A549 (cell line): Measurements from ENCODE around the gene STK17A.

Source experiments
- CBX2 ChIP-seq: fragments of 200-600 bp; sonication (generic); IDR thresholded peaks from 2 replicates; pipeline ENCODE4 v1.6.1; 2016; ENCODE audit warnings: low read depth, mild to moderate bottlenecking, borderline replicate concordance
- E2F6 ChIP-seq: IDR thresholded peaks from 2 replicates; pipeline ENCODE4 v1.6.1; 2012; ENCODE audit warnings: low read depth, borderline replicate concordance
- EHMT2 ChIP-seq: fragments of 200-600 bp; sonication (generic); IDR thresholded peaks from 2 replicates; pipeline ENCODE4 v1.6.1; 2016; ENCODE audit warnings: antibody characterized with exemption, low read depth, mild to moderate bottlenecking, moderate library complexity
- ESRRA ChIP-seq: fragments of 150-350 bp; IDR thresholded peaks from 2 replicates; pipeline ENCODE4 v1.6.1; 2014; ENCODE audit warnings: mild to moderate bottlenecking, low read length, borderline replicate concordance
- HOXA7 ChIP-seq: fragments of 250-450 bp; sonication (Bioruptor Pico); IDR thresholded peaks from 2 replicates; pipeline ENCODE4 v1.5.0; 2020; ENCODE audit warnings: mild to moderate bottlenecking, moderate library complexity
- POLR2A ChIP-seq: IDR thresholded peaks from 2 replicates; pipeline ENCODE4 v1.6.1; 2012; ENCODE audit warnings: mild to moderate bottlenecking, low read length
- RARB ChIP-seq: fragments of 250-450 bp; sonication (Bioruptor Pico); IDR thresholded peaks from 2 replicates; pipeline ENCODE4 v1.8.0; 2021; ENCODE audit warnings: mild to moderate bottlenecking, moderate library complexity
- SMC3 ChIP-seq: fragments of >200 bp; sonication (Bioruptor Twin); formaldehyde crosslinking; IDR thresholded peaks from 3 replicates; pipeline ENCODE4 v1.6.1; 2018; ENCODE audit warnings: inconsistent platforms
- TP53 ChIP-seq: fragments of 250-450 bp; sonication (Bioruptor Pico); IDR thresholded peaks from 2 replicates; pipeline ENCODE4 v1.5.0; 2021; ENCODE audit warnings: mild to moderate bottlenecking, moderate library complexity
- TF ChIP-seq, protein P1 (sequence below): fragments of >200 bp; sonication (Bioruptor Twin); formaldehyde crosslinking; IDR thresholded peaks from 3 replicates; pipeline ENCODE4 v1.5.1; 2016
- TF ChIP-seq, protein P2 (sequence below): IDR thresholded peaks from 2 replicates; pipeline ENCODE4 v1.6.1; 2012

GRCh38 chr7:43653891-43654504 lies 71.1 kb downstream of the STK17A start:
- TF ChIP-seq, protein P1, sequence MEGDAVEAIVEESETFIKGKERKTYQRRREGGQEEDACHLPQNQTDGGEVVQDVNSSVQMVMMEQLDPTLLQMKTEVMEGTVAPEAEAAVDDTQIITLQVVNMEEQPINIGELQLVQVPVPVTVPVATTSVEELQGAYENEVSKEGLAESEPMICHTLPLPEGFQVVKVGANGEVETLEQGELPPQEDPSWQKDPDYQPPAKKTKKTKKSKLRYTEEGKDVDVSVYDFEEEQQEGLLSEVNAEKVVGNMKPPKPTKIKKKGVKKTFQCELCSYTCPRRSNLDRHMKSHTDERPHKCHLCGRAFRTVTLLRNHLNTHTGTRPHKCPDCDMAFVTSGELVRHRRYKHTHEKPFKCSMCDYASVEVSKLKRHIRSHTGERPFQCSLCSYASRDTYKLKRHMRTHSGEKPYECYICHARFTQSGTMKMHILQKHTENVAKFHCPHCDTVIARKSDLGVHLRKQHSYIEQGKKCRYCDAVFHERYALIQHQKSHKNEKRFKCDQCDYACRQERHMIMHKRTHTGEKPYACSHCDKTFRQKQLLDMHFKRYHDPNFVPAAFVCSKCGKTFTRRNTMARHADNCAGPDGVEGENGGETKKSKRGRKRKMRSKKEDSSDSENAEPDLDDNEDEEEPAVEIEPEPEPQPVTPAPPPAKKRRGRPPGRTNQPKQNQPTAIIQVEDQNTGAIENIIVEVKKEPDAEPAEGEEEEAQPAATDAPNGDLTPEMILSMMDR: no peak
- TF ChIP-seq E2F6: no peak
- TF ChIP-seq TP53 (CRISPR knock-in tag): no peak
- no peak for TF ChIP-seq EHMT2
- no peak for TF ChIP-seq RARB (CRISPR knock-in tag)
- TF ChIP-seq CBX2: no peak
- no peak for TF ChIP-seq POLR2A
- no peak for TF ChIP-seq ESRRA
- no peak for TF ChIP-seq HOXA7 (CRISPR knock-in tag)
- no peak for TF ChIP-seq SMC3
- TF ChIP-seq, protein P2, sequence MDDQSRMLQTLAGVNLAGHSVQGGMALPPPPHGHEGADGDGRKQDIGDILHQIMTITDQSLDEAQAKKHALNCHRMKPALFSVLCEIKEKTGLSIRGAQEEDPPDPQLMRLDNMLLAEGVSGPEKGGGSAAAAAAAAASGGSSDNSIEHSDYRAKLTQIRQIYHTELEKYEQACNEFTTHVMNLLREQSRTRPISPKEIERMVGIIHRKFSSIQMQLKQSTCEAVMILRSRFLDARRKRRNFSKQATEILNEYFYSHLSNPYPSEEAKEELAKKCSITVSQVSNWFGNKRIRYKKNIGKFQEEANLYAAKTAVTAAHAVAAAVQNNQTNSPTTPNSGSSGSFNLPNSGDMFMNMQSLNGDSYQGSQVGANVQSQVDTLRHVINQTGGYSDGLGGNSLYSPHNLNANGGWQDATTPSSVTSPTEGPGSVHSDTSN: no peak
